Panc1 (cell line): ENCODE results near the gene CCNA2. TPM values are rescaled to one million over a fixed set of nuclear protein-coding genes. Genes with fewer than 3 reads are reported as not detected.

Experiments used
- ATAC-seq: fragments of 200-7000 bp; cut with Tn5 transposase; 2 replicates; pipeline ENCODE4 v1.9.1; 2020; ENCODE audit warnings: mild to moderate bottlenecking, moderate library complexity
- BruUV-seq: library from RNA; stranded (reverse); fragments of 400-500 nt; replicated peaks from 2 replicates; lab custom pipeline; 2021; lab: Mats Ljungman, UMichigan
- CTCF ChIA-PET: fragments of 300-600 bp; sonication (Branson Sonifier 250); formaldehyde crosslinking; loops from one replicate; lab custom pipeline; 2022; ENCODE audit warnings: antibody characterized with exemption; lab: Charles Lee
- POLR2A ChIA-PET: fragments of 300-600 bp; sonication (Branson Sonifier 250); formaldehyde crosslinking; loops from one replicate; lab custom pipeline; 2022; ENCODE audit warnings: antibody characterized with exemption; lab: Charles Lee
- DNase-seq: peaks from one replicate; pipeline ENCODE4 v3.0.0-alpha.2; 2010; ENCODE audit warnings: low read depth, low spot score
- H3K27ac ChIP-seq: 2 replicates; pipeline ENCODE4 v1.5.1; 2011; ENCODE audit warnings: mild to moderate bottlenecking, low read length, inconsistent platforms
- H3K27me3 ChIP-seq: fragments of 200-500 bp; sonication (Bioruptor generic); 2 replicates; pipeline ENCODE4 v1.6.0; 2014; ENCODE audit warnings: low read length, inconsistent platforms; ENCODE audit not compliant: control insufficient read depth, insufficient read depth
- H3K36me3 ChIP-seq: fragments of 200-500 bp; sonication (Bioruptor generic); 2 replicates; pipeline ENCODE4 v1.5.1; 2014; ENCODE audit warnings: inconsistent platforms, mild to moderate bottlenecking, low read length, moderate library complexity; ENCODE audit not compliant: control insufficient read depth, insufficient read depth
- H3K4me1 ChIP-seq: 2 replicates; pipeline ENCODE4 v1.5.1; 2011; ENCODE audit warnings: inconsistent platforms, mild to moderate bottlenecking, low read length, moderate library complexity; ENCODE audit not compliant: control insufficient read depth, insufficient read depth
- H3K4me3 ChIP-seq, 2 experiments: 2 replicates each; pipeline ENCODE4 v1.5.1; 2011 to 2012; ENCODE audit warnings: low read depth in 2 of 2, low read length in 2 of 2, mild to moderate bottlenecking in 2 of 2, inconsistent platforms in 1 of 2, moderate library complexity in 1 of 2
- H3K9me3 ChIP-seq: fragments of 200-500 bp; sonication (Bioruptor generic); 2 replicates; pipeline ENCODE4 v1.5.1; 2014; ENCODE audit warnings: low read depth, mild to moderate bottlenecking, inconsistent platforms, low read length, moderate library complexity; ENCODE audit not compliant: control insufficient read depth, insufficient read depth
- CTCF ChIP-seq: fragments of 450-650 bp; IDR thresholded peaks from 2 replicates; pipeline ENCODE4 v1.5.1; 2017; ENCODE audit warnings: mild to moderate bottlenecking
- POLR2AphosphoS5 ChIP-seq: IDR thresholded peaks from 2 replicates; pipeline ENCODE4 v1.6.1; 2012; ENCODE audit warnings: mild to moderate bottlenecking, low read depth, low read length, moderate library complexity
- REST ChIP-seq, 2 experiments: IDR thresholded peaks; 2 replicates each; pipeline ENCODE4 v1.6.1; 2011 to 2012; ENCODE audit warnings: low read depth in 2 of 2, control low read depth in 1 of 2, low read length in 1 of 2, mild to moderate bottlenecking in 1 of 2, moderate library complexity in 1 of 2; ENCODE audit not compliant: insufficient read depth in 1 of 2
- SIN3A ChIP-seq: IDR thresholded peaks from 2 replicates; pipeline ENCODE4 v1.6.1; 2012; ENCODE audit warnings: low read depth, mild to moderate bottlenecking, low read length, moderate library complexity, borderline replicate concordance; ENCODE audit not compliant: insufficient read depth
- TCF7L2 ChIP-seq: IDR thresholded peaks from 2 replicates; pipeline ENCODE4 v1.6.1; 2011; ENCODE audit warnings: mild to moderate bottlenecking, low read depth, low read length, inconsistent platforms
- in situ Hi-C: cut with HindIII; loops from 2 replicates; pipeline ENCODE4 v1.10.0; 2016; ENCODE audit warnings: low sequenced_read_pairs, low pct_unique_long_range_greater_than_20kb
- intact Hi-C: fragments of 100-400 bp; cut with micrococcal nuclease; formaldehyde crosslinking; loops from one replicate; pipeline ENCODE4 v1.10.0; 2022; ENCODE audit not compliant: unreplicated experiment
- total RNA-seq: library from RNA; stranded (reverse); gene quantifications from one replicate; pipeline ENCODE4 v1.2.1, GENCODE V29; 2021; ENCODE audit not compliant: unreplicated experiment

The CCNA2 gene
- total RNA-seq, 1 experiment from 2014 or later = 31.8 TPM

GRCh38 chr4:121778991-121779628 lies 44.6 kb downstream of the CCNA2 start:
- in situ Hi-C loops = no loop called here
- no peak overlapping the region for H3K4me3 ChIP-seq
- CTCF ChIA-PET = no interaction called here
- H3K27me3 ChIP-seq = no peaks in the 10 kb centered on the region; the same call in 1 of the 2 replicates
- H3K4me1 ChIP-seq = no peaks in the 10 kb centered on the region
- H3K9me3 ChIP-seq = no peaks in the 10 kb centered on the region
- POLR2A ChIA-PET = interaction anchor here (0.6 kb wide), 1 partner anchor 1105 kb away, joined by 3 read pairs; no protein-coding TSS in a partner anchor
- H3K36me3 ChIP-seq = no peaks in the 10 kb centered on the region
- H3K27ac ChIP-seq = no peak overlapping the region
- BruUV-seq = no TSS peak
- ATAC-seq = no peak
- intact Hi-C loops = no loop called here
- no peak for DNase-seq
- TF ChIP-seq POLR2AphosphoS5 (no peak), REST (IDR thresholded peaks at IDR 0.05; ENCODE audit: insufficient read depth in 1 of 2, low read depth in 2 of 2, low read length in 1 of 2) (no peak), TCF7L2 (no peak), SIN3A (no peak), CTCF (no peak)

- H3K27me3 ChIP-seq = no peaks in the 10 kb centered on the region; the same call in 1 of the 2 replicates
- H3K4me3 ChIP-seq = no peak overlapping the region
- no peaks in the 10 kb centered on the region for H3K4me1 ChIP-seq
- ChIA-PET CTCF (no interaction called here), POLR2A (no interaction called here)
- no peak for DNase-seq
- TF ChIP-seq POLR2AphosphoS5 (no peak), TCF7L2 (no peak), SIN3A (no peak), CTCF (no peak), REST (IDR thresholded peaks at IDR 0.05; ENCODE audit: insufficient read depth in 1 of 2, low read depth in 2 of 2, low read length in 1 of 2) (no peak)
- in situ Hi-C loops (no loop called here), intact Hi-C loops (no loop called here)
- H3K27ac ChIP-seq = no peak overlapping the region
- no peaks in the 10 kb centered on the region for H3K9me3 ChIP-seq
- ATAC-seq = no peak
- no TSS peak for BruUV-seq
- no peaks in the 10 kb centered on the region for H3K36me3 ChIP-seq
Observed at GRCh38 chr4:121777625-121778024, 46.1 kb downstream of the CCNA2 start.
